AG09309 (cell line): Measurements from ENCODE around the gene IGF1R.
"Not testable (repeated sequence)": the region's sequence is repeated elsewhere in the genome, so short reads cannot be mapped to it uniquely, and the experiment has no call there.

Source experiments
- DNase-seq: peaks from one replicate; pipeline ENCODE4 v3.0.0-alpha.2; 2010; ENCODE audit warnings: low read depth
- H3K4me3 ChIP-seq: 2 replicates; pipeline ENCODE4 v1.5.1; 2011; ENCODE audit warnings: mild to moderate bottlenecking, low read depth, low read length, moderate library complexity; ENCODE audit not compliant: control insufficient read depth
- TF ChIP-seq, protein P1 (sequence below): IDR thresholded peaks from 2 replicates; pipeline ENCODE4 v1.5.1; 2011; ENCODE audit warnings: mild to moderate bottlenecking, low read depth, low read length, inconsistent platforms; ENCODE audit not compliant: insufficient read depth, control insufficient read depth; ENCODE audit errors: missing control alignments

The IGF1R gene

DNA sequence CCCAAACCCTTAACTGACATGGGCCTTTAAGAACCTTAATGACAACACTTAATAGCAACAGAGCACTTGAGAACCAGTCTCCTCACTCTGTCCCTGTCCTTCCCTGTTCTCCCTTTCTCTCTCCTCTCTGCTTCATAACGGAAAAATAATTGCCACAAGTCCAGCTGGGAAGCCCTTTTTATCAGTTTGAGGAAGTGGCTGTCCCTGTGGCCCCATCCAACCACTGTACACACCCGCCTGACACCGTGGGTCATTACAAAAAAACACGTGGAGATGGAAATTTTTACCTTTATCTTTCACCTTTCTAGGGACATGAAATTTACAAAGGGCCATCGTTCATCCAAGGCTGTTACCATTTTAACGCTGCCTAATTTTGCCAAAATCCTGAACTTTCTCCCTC is 309.3 kb downstream of the IGF1R start:
- TF ChIP-seq, protein P1, sequence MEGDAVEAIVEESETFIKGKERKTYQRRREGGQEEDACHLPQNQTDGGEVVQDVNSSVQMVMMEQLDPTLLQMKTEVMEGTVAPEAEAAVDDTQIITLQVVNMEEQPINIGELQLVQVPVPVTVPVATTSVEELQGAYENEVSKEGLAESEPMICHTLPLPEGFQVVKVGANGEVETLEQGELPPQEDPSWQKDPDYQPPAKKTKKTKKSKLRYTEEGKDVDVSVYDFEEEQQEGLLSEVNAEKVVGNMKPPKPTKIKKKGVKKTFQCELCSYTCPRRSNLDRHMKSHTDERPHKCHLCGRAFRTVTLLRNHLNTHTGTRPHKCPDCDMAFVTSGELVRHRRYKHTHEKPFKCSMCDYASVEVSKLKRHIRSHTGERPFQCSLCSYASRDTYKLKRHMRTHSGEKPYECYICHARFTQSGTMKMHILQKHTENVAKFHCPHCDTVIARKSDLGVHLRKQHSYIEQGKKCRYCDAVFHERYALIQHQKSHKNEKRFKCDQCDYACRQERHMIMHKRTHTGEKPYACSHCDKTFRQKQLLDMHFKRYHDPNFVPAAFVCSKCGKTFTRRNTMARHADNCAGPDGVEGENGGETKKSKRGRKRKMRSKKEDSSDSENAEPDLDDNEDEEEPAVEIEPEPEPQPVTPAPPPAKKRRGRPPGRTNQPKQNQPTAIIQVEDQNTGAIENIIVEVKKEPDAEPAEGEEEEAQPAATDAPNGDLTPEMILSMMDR = no peak
- DNase-seq = no peak
- H3K4me3 ChIP-seq = no peak overlapping the region

- no peak for DNase-seq
- TF ChIP-seq, protein P1 = no peak
- H3K4me3 ChIP-seq = no peak overlapping the region
Measured at GRCh38 chr15:98958076-98958475, 309.7 kb downstream of the IGF1R start.

DNA sequence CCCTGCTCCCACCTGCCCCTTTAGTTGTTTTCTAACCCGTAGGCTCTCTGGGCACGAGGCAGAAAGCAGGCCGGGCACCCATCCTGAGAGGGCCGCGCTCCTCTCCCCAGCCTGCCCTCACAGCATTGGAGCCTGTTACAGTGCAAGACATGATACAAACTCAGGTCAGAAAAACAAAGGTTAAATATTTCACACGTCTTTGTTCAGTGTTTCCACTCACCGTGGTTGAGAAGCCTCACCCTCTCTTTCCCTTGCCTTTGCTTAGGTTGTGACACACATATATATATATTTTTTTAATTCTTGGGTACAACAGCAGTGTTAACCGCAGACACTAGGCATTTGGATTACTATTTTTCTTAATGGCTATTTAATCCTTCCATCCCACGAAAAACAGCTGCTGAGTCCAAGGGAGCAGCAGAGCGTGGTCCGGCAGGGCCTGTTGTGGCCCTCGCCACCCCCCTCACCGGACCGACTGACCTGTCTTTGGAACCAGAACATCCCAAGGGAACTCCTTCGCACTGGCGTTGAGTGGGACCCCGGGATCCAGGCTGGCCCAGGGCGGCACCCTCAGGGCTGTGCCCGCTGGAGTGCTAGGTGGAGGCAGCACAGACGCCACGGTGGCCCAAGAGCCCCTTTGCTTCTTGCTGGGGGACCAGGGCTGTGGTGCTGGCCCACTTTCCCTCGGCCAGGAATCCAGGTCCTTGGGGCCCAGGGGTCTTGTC is 310.7 kb downstream of the IGF1R start:
- no peak overlapping the region for H3K4me3 ChIP-seq
- DNase-seq = no peak
- TF ChIP-seq, protein P1 = no peak

DNA sequence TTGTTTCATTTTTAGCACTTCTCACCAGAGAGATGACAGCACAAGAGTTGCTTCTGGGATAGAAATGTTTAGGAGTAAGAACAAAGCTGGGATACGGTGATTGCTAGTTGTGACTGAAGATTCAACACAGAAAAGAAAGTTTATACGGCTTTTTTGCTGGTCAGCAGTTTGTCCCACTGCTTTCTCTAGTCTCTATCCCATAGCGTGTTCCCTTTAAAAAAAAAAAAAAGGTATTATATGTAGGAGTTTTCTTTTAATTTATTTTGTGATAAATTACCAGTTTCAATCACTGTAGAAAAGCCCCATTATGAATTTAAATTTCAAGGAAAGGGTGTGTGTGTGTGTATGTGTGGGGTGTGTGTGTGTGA is 311.3 kb downstream of the IGF1R start:
- TF ChIP-seq, protein P1 = no peak
- DNase-seq = no peak
- H3K4me3 ChIP-seq = no peak overlapping the region

DNA sequence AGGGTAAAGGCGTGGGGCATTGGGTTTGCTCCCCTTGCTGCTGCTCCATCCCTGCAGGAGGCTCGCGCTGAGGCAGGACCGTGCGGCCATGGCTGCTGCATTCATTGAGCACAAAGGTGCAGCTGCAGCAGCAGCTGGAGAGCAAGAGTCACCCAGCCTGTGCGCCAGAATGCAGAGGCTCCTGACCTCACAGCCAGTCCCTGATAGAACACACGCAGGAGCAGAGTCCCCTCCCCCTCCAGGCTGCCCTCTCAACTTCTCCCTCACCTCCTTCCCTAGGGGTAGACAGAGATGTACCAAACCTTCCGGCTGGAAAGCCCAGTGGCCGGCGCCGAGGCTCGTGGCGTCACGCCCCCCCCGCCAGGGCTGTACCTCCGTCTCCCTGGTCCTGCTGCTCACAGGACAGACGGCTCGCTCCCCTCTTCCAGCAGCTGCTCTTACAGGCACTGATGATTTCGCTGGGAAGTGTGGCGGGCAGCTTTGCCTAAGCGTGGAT is 312.3 kb downstream of the IGF1R start:
- TF ChIP-seq, protein P1 = no peak
- no peak for DNase-seq
- no peak overlapping the region for H3K4me3 ChIP-seq

- DNase-seq = no peak
- TF ChIP-seq, protein P1 = no peak
- no peak overlapping the region for H3K4me3 ChIP-seq
Measured at GRCh38 chr15:98963444-98963843, 315.1 kb downstream of the IGF1R start.

- no peak for DNase-seq
- TF ChIP-seq, protein P1 = no peak
- H3K4me3 ChIP-seq = no peak overlapping the region
Measured at GRCh38 chr15:98964466-98965133, 316.3 kb downstream of the IGF1R start.

DNA sequence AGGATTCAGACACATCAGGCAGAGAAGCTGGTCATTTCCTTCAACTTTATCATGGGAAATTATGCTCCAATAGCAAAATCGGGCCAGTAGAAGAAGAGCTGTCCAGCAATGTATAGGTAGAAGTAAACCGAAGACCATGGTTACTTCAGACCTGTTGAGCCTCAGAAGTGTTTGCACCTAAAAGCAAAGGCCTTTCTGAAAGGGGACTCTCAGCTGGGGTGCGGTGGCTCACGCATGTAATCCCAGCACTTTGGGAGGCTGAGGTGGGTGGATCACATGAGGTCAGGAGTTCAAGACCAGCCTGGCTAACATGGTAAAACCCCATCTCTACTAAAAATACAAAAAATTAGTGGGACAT is 316.8 kb downstream of the IGF1R start:
- H3K4me3 ChIP-seq, DNase-seq: not testable (repeated sequence)
